GM21528 (cell line): ENCODE results near the gene SLC22A4.

Source experiments
- ATAC-seq: cut with Tn5 transposase; IDR thresholded peaks from one replicate; pipeline ENCODE4 v1.9.1; 2021; ENCODE audit warnings: mild to moderate bottlenecking, moderate library complexity; ENCODE audit not compliant: unreplicated experiment, low FRiP score

SLC22A4 gene

DNA sequence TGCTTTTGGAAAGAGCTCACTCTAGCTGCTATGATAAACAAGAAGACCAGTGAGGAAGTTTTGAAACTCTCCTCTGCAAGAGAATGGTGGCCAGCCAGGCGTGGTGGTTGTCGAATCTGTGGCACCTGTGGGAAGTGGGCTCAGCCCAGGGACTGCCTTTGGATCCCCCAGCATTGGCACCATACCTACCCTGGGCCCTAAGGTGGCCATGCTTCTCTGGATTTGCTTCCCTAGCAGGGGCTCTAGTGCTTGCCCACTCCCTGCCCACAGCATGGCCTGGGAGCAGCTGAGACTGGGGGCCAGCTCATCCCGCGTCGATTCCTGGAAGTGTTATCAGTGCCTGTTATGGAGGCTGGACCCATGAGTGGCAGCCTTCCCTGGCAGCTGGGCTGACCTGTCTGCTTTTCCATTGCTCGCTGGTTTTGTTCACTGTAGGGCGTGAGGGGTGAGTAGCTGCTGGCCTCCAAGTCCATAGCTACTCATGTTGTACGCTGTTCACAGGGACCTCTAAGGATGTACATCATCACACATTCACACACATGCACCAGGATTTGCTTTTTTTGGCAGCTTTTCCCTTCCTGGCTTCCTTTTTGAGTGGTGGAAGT lies 2.3 kb downstream of the SLC22A4 start:
- ATAC-seq, result no peak

DNA sequence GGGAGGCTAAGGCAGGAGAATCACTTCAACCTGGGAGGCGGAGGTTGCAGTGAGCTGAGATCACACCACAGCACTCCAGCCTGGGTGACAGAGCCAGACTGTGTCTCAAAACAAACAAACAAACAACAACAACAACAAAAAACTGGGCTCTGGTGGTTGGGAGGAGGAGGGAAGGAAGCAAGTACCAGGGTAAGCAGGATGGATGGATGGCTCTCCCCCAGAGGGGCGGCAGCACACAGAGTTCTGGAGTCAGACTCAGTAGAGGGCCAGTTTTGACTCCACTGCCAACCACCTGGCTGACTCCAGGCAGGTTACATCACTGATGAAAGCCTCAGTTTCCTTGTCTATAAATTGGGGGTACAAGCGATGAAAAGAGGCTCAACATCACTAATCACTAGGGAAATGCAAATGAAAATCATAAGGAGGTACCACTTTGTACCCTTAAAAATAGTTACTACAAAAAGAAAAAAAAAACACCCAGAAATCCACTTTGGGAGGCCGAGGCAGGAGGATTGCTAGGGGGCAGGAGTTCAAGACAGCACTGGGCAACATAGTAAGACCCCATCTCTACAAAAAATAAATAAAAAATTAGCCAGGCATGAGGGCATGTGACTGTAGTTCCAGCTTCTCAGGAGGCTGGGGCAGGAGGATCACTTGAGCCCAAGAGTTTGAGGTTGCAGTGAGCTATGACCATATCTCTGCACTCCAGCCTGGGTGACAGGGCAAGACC lies 3.2 kb downstream of the SLC22A4 start:
- no peak for ATAC-seq

GRCh38 chr5:132298298-132299212 lies 4.4 kb downstream of the SLC22A4 start:
- ATAC-seq, result no peak

- no peak for ATAC-seq
Measured at GRCh38 chr5:132299917-132300316, 5.7 kb downstream of the SLC22A4 start.

- no peak for ATAC-seq
Measured at GRCh38 chr5:132300577-132301343, 6.6 kb downstream of the SLC22A4 start.

GRCh38 chr5:132301344-132302271 lies 7.4 kb downstream of the SLC22A4 start:
- no peak for ATAC-seq

GRCh38 chr5:132302413-132302812 lies 8.2 kb downstream of the SLC22A4 start:
- no peak for ATAC-seq

- no peak for ATAC-seq
Measured at GRCh38 chr5:132303589-132303988, 9.4 kb downstream of the SLC22A4 start.

GRCh38 chr5:132305420-132305819 lies 11.2 kb downstream of the SLC22A4 start:
- no peak for ATAC-seq

GRCh38 chr5:132308701-132309100 lies 14.5 kb downstream of the SLC22A4 start:
- ATAC-seq, result no peak

DNA sequence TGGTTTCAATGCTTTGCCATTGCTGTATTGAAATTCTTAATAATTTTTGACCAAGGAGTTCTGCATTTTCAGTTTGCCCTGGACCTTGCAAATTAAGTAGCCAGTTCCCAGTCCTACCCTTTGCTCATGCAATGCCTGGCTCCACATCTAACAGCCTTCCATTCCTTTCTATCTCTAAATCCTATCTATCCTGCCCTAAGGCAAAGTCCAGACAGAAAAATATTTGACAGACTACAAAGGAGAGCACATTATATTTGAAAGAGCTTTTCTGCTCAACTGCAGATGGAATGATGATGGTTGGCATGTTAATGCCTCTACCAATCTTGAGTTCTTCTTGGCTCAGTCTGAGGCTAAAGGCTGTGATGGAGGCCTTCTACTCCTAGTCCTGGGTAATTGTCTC lies 15.5 kb downstream of the SLC22A4 start:
- ATAC-seq, result no peak

GRCh38 chr5:132310141-132310834 lies 16.1 kb downstream of the SLC22A4 start:
- ATAC-seq, result no peak

GRCh38 chr5:132313366-132313765 lies 19.2 kb downstream of the SLC22A4 start:
- ATAC-seq, result no peak

GRCh38 chr5:132313961-132314432 lies 19.8 kb downstream of the SLC22A4 start:
- ATAC-seq, result no peak

GRCh38 chr5:132315529-132316067 lies 21.4 kb downstream of the SLC22A4 start:
- ATAC-seq, result no peak

DNA sequence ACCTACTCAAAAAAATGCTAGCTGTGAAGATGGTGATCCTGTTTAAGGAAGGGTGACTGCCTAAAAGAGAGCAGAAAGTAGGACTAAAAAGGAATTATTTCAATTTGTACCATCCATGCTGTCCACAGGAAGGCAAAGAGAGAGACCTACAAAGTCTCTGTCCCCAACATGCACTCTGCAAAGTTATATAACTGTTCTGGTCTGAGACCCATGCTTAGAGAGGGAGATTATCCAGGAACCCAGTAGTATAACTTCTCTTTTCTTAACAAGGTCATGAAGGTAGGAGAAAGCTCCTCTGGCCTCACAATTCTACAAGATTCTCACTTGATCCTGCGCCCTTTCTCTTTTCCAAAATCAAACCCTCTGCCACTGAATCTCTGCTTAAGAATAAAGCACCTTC lies 25.8 kb downstream of the SLC22A4 start:
- ATAC-seq, result no peak

- ATAC-seq, result no peak
Measured at GRCh38 chr5:132321109-132321721, 27.0 kb downstream of the SLC22A4 start.

DNA sequence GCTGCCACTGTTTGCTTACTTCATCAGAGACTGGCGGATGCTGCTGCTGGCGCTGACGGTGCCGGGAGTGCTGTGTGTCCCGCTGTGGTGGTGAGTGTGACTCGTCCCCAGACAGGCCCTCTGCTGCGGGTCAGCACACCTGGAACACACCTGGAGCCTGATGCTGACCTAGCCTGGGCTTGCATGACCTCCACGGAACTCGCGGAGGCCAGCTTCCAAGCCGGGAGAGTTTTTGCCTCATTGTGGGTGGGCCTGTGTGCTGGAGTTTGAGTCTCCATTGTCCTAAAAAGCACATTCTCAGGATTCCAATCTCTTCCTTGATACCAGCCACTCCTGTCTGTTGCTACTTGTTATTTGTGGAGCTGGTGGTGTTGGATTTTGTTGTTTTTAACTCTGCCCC lies 28.1 kb downstream of the SLC22A4 start:
- ATAC-seq, result no peak
